ENCODE measurements around the gene WDR36.

WDR36 gene

GRCh38 chr5:111113678-111114077 lies 21.5 kb downstream of the WDR36 start:
- Histone ChIP-seq H3K4me3 (ENCODE audit: low read length) (no peak overlapping the region), H3K4me1 (ENCODE audit: control insufficient read depth, insufficient read depth, low read length) (no peaks in the 10 kb centered on the region), H3K27me3 (ENCODE audit: control insufficient read depth, insufficient read depth, low read length) (no peaks in the 10 kb centered on the region), H3K36me3 (ENCODE audit: control insufficient read depth, insufficient read depth, low read length) (no peaks in the 10 kb centered on the region), H3K9ac (ENCODE audit: low read length) (no peak overlapping the region), H3K9me3 (ENCODE audit: control insufficient read depth, low read length) (no peaks in the 10 kb centered on the region)

- no peaks in the 10 kb centered on the region for H3K27me3 ChIP-seq (ENCODE audit: control insufficient read depth, insufficient read depth, low read length)
- H3K9ac ChIP-seq (ENCODE audit: low read length): no peak overlapping the region
- H3K4me1 ChIP-seq (ENCODE audit: control insufficient read depth, insufficient read depth, low read length): no peaks in the 10 kb centered on the region
- H3K9me3 ChIP-seq (ENCODE audit: control insufficient read depth, low read length): no peaks in the 10 kb centered on the region
- no peaks in the 10 kb centered on the region for H3K36me3 ChIP-seq (ENCODE audit: control insufficient read depth, insufficient read depth, low read length)
- H3K4me3 ChIP-seq (ENCODE audit: low read length): no peak overlapping the region
Measured at GRCh38 chr5:111115229-111115628, 23.1 kb downstream of the WDR36 start.

GRCh38 chr5:111116550-111116949 lies 24.4 kb downstream of the WDR36 start:
- H3K36me3 ChIP-seq (ENCODE audit: control insufficient read depth, insufficient read depth, low read length): peaks cover 6% of the 10 kb centered on the region
- H3K9me3 ChIP-seq (ENCODE audit: control insufficient read depth, low read length): no peaks in the 10 kb centered on the region
- no peak overlapping the region for H3K4me3 ChIP-seq (ENCODE audit: low read length)
- H3K4me1 ChIP-seq (ENCODE audit: control insufficient read depth, insufficient read depth, low read length): no peaks in the 10 kb centered on the region
- no peaks in the 10 kb centered on the region for H3K27me3 ChIP-seq (ENCODE audit: control insufficient read depth, insufficient read depth, low read length)
- no peak overlapping the region for H3K9ac ChIP-seq (ENCODE audit: low read length)

DNA sequence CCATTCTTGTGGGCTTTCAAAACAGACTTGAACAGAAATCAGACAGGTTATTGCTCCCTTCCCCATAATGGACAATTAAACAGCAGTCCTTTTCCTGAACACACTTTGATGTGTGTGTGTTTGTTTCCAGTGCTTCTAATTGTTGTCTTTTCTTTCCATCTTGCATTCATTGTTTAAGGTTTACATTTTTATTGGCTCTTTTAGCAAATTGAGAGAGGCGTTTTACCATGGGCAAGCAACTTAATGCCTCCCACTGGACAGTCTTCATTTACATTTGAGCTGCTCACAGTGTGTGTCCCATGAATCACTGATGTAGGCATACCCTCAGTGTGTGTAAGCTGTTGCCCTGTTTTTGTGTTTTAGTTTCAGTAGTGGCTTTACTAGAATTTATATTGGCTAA lies 25.0 kb downstream of the WDR36 start:
- Histone ChIP-seq H3K36me3 (ENCODE audit: control insufficient read depth, insufficient read depth, low read length) (peaks cover 6% of the 10 kb centered on the region), H3K9ac (ENCODE audit: low read length) (no peak overlapping the region), H3K4me1 (ENCODE audit: control insufficient read depth, insufficient read depth, low read length) (no peaks in the 10 kb centered on the region), H3K27me3 (ENCODE audit: control insufficient read depth, insufficient read depth, low read length) (no peaks in the 10 kb centered on the region), H3K4me3 (ENCODE audit: low read length) (no peak overlapping the region), H3K9me3 (ENCODE audit: control insufficient read depth, low read length) (no peaks in the 10 kb centered on the region)

GRCh38 chr5:111119221-111119620 lies 27.1 kb downstream of the WDR36 start:
- no peaks in the 10 kb centered on the region for H3K9me3 ChIP-seq (ENCODE audit: control insufficient read depth, low read length)
- peaks cover 6% of the 10 kb centered on the region for H3K36me3 ChIP-seq (ENCODE audit: control insufficient read depth, insufficient read depth, low read length)
- no peak overlapping the region for H3K9ac ChIP-seq (ENCODE audit: low read length)
- no peaks in the 10 kb centered on the region for H3K4me1 ChIP-seq (ENCODE audit: control insufficient read depth, insufficient read depth, low read length)
- no peak overlapping the region for H3K4me3 ChIP-seq (ENCODE audit: low read length)
- no peaks in the 10 kb centered on the region for H3K27me3 ChIP-seq (ENCODE audit: control insufficient read depth, insufficient read depth, low read length)

GRCh38 chr5:111119856-111120255 lies 27.7 kb downstream of the WDR36 start:
- H3K4me3 ChIP-seq (ENCODE audit: low read length): no peak overlapping the region
- H3K27me3 ChIP-seq (ENCODE audit: control insufficient read depth, insufficient read depth, low read length): no peaks in the 10 kb centered on the region
- no peaks in the 10 kb centered on the region for H3K4me1 ChIP-seq (ENCODE audit: control insufficient read depth, insufficient read depth, low read length)
- H3K9ac ChIP-seq (ENCODE audit: low read length): no peak overlapping the region
- H3K36me3 ChIP-seq (ENCODE audit: control insufficient read depth, insufficient read depth, low read length): peaks cover 6% of the 10 kb centered on the region
- H3K9me3 ChIP-seq (ENCODE audit: control insufficient read depth, low read length): no peaks in the 10 kb centered on the region

- Histone ChIP-seq H3K36me3 (ENCODE audit: control insufficient read depth, insufficient read depth, low read length) (peaks cover 6% of the 10 kb centered on the region), H3K9ac (ENCODE audit: low read length) (no peak overlapping the region), H3K4me1 (ENCODE audit: control insufficient read depth, insufficient read depth, low read length) (no peaks in the 10 kb centered on the region), H3K27me3 (ENCODE audit: control insufficient read depth, insufficient read depth, low read length) (no peaks in the 10 kb centered on the region), H3K4me3 (ENCODE audit: low read length) (no peak overlapping the region), H3K9me3 (ENCODE audit: control insufficient read depth, low read length) (no peaks in the 10 kb centered on the region)
Measured at GRCh38 chr5:111120911-111121310, 28.8 kb downstream of the WDR36 start.

- Histone ChIP-seq H3K9ac (ENCODE audit: low read length) (no peak overlapping the region), H3K4me1 (ENCODE audit: control insufficient read depth, insufficient read depth, low read length) (no peaks in the 10 kb centered on the region), H3K36me3 (ENCODE audit: control insufficient read depth, insufficient read depth, low read length) (peaks cover 6% of the 10 kb centered on the region), H3K27me3 (ENCODE audit: control insufficient read depth, insufficient read depth, low read length) (no peaks in the 10 kb centered on the region), H3K4me3 (ENCODE audit: low read length) (no peak overlapping the region), H3K9me3 (ENCODE audit: control insufficient read depth, low read length) (no peaks in the 10 kb centered on the region)
Measured at GRCh38 chr5:111121926-111122325, 29.8 kb downstream of the WDR36 start.

DNA sequence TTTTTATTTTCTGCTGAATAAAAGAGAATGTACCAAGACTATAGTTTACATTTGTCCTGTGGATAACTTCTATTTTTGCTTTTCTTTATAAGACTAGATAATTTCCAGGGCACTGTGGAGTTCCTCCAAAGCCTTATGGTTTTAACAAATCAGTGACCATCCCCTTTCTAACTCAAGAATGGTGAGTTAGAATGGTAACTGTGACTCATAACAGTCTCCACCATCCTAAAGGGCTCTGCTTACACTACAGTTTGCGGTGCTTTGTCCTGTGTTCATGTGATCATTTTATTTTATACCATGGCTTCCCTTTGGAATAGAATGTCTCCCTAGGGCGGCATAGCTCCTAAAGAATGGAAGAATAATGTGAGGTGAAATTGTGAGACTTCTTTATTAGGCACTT lies 30.2 kb downstream of the WDR36 start:
- Histone ChIP-seq H3K36me3 (ENCODE audit: control insufficient read depth, insufficient read depth, low read length) (peaks cover 6% of the 10 kb centered on the region), H3K4me3 (ENCODE audit: low read length) (no peak overlapping the region), H3K9ac (ENCODE audit: low read length) (no peak overlapping the region), H3K9me3 (ENCODE audit: control insufficient read depth, low read length) (no peaks in the 10 kb centered on the region), H3K4me1 (ENCODE audit: control insufficient read depth, insufficient read depth, low read length) (no peaks in the 10 kb centered on the region), H3K27me3 (ENCODE audit: control insufficient read depth, insufficient read depth, low read length) (no peaks in the 10 kb centered on the region)

GRCh38 chr5:111124793-111125192 lies 32.6 kb downstream of the WDR36 start:
- no peaks in the 10 kb centered on the region for H3K4me1 ChIP-seq (ENCODE audit: control insufficient read depth, insufficient read depth, low read length)
- H3K9me3 ChIP-seq (ENCODE audit: control insufficient read depth, low read length): no peaks in the 10 kb centered on the region
- no peak overlapping the region for H3K4me3 ChIP-seq (ENCODE audit: low read length)
- H3K27me3 ChIP-seq (ENCODE audit: control insufficient read depth, insufficient read depth, low read length): no peaks in the 10 kb centered on the region
- H3K36me3 ChIP-seq (ENCODE audit: control insufficient read depth, insufficient read depth, low read length): peaks cover 6% of the 10 kb centered on the region
- H3K9ac ChIP-seq (ENCODE audit: low read length): no peak overlapping the region

GRCh38 chr5:111126896-111127295 lies 34.7 kb downstream of the WDR36 start:
- H3K27me3 ChIP-seq (ENCODE audit: control insufficient read depth, insufficient read depth, low read length): no peaks in the 10 kb centered on the region
- no peak overlapping the region for H3K9ac ChIP-seq (ENCODE audit: low read length)
- no peaks in the 10 kb centered on the region for H3K36me3 ChIP-seq (ENCODE audit: control insufficient read depth, insufficient read depth, low read length)
- H3K9me3 ChIP-seq (ENCODE audit: control insufficient read depth, low read length): no peaks in the 10 kb centered on the region
- no peak overlapping the region for H3K4me3 ChIP-seq (ENCODE audit: low read length)
- H3K4me1 ChIP-seq (ENCODE audit: control insufficient read depth, insufficient read depth, low read length): no peaks in the 10 kb centered on the region

DNA sequence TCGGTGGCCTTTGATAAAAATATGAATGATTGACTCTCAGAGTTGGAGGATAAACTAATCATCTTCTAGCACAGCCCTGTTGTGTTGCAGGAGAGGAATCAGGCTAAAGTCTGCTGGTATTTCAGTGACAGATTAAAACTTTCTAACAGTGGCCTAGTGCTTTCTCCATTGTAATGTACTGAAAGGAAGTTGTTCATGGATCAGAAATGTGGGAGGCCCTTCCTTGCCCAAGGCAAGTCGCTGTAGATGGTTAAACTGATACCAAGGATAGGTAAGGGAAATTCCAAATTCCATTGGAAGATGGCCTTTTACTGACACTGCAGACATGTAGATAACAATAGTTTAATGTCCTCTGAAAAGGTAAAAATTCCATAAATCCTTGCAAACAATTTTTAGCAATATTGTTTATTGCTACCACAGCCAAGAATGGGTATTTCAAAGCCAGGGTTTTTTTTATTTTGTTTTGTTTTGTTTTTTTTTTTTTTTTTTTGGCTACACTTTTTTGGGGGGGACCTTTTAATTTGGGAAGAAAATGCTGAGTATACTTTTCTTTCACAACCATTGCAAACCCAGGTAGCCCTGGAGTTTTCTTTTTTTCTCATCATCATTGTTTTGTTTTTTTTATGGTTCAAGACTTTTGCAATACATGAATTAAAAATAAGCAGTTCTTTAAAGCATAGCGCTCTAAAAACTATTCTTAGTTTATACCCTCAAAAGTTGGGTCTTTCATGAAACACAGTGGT lies 35.5 kb downstream of the WDR36 start:
- Histone ChIP-seq H3K4me1 (ENCODE audit: control insufficient read depth, insufficient read depth, low read length) (no peaks in the 10 kb centered on the region), H3K9me3 (ENCODE audit: control insufficient read depth, low read length) (no peaks in the 10 kb centered on the region), H3K4me3 (ENCODE audit: low read length) (no peak overlapping the region), H3K27me3 (ENCODE audit: control insufficient read depth, insufficient read depth, low read length) (no peaks in the 10 kb centered on the region), H3K36me3 (ENCODE audit: control insufficient read depth, insufficient read depth, low read length) (no peaks in the 10 kb centered on the region), H3K9ac (ENCODE audit: low read length) (no peak overlapping the region)

- Histone ChIP-seq H3K4me1 (ENCODE audit: control insufficient read depth, insufficient read depth, low read length) (no peaks in the 10 kb centered on the region), H3K9ac (ENCODE audit: low read length) (no peak overlapping the region), H3K27me3 (ENCODE audit: control insufficient read depth, insufficient read depth, low read length) (no peaks in the 10 kb centered on the region), H3K36me3 (ENCODE audit: control insufficient read depth, insufficient read depth, low read length) (no peaks in the 10 kb centered on the region), H3K9me3 (ENCODE audit: control insufficient read depth, low read length) (no peaks in the 10 kb centered on the region), H3K4me3 (ENCODE audit: low read length) (no peak overlapping the region)
Measured at GRCh38 chr5:111129938-111130337, 37.8 kb downstream of the WDR36 start.
